Esophagus squamous epithelium (tissue), 4 donors: ENCODE measurements around the gene COL1A2.

ENCODE experiments used
- CTCF ChIP-seq, 6 experiments: fragments of 450-650 bp in 4 of 6; fragments of 200-600 bp in 2 of 6; sonication (generic) in 2 of 6; IDR thresholded peaks; one replicate each; pipeline ENCODE4 v1.5.1; 2016 to 2019; ENCODE audit warnings: antibody characterized with exemption in 6 of 6, mild to moderate bottlenecking in 4 of 6, moderate library complexity in 4 of 6
- POLR2A ChIP-seq, 4 donors: fragments of 450-650 bp; IDR thresholded peaks; one replicate each; pipeline ENCODE4 v1.6.1; 2017; ENCODE audit warnings: antibody characterized with exemption in 4 of 4, mild to moderate bottlenecking in 4 of 4, moderate library complexity in 3 of 4

GRCh38 chr7:94471604-94472003 lies 76.9 kb downstream of the COL1A2 start:
- TF ChIP-seq CTCF (IDR thresholded peaks at IDR 0.05) (no peak), POLR2A (IDR thresholded peaks at IDR 0.05) (no peak)
